Body of pancreas (tissue), 4 donors: ENCODE measurements around the gene MASP2. TPM values are rescaled to one million over a fixed set of nuclear protein-coding genes. Genes with fewer than 3 reads are reported as not detected.
"Not testable (repeated sequence)": the region's sequence is repeated elsewhere in the genome, so short reads cannot be mapped to it uniquely, and the experiment has no call there.

ENCODE experiments used
- ATAC-seq: fragments of 150-250 bp; one replicate; pipeline ENCODE4 v1.9.1; 2016
- DNase-seq, 4 donors: peaks; one replicate each; pipeline ENCODE4 v3.0.0-alpha.2; 2019
- H3K27ac ChIP-seq, 4 donors: fragments of 200-600 bp; sonication (generic); 1 replicate in 3 of 4; 2 replicates in 1 of 4; pipeline versions ENCODE4 v1.5.1 to v1.6.1; 2016 to 2019; ENCODE audit warnings: mild to moderate bottlenecking in 1 of 4, mixed read lengths in 1 of 4, moderate library complexity in 1 of 4
- H3K27me3 ChIP-seq, 2 donors: fragments of 200-600 bp; sonication (generic); one replicate each; pipeline ENCODE4 v1.6.0; 2016; ENCODE audit warnings: mild to moderate bottlenecking in 1 of 2
- H3K36me3 ChIP-seq, 2 donors: fragments of 200-600 bp; sonication (generic); replicated peaks in 1 of 2; 2 replicates each; pipeline ENCODE4 v1.5.1; 2016; ENCODE audit warnings: low read depth in 2 of 2; ENCODE audit not compliant: insufficient read depth in 1 of 2
- H3K4me1 ChIP-seq: fragments of 200-600 bp; sonication (generic); one replicate; pipeline ENCODE4 v1.6.0; 2016
- H3K4me3 ChIP-seq, 2 donors: fragments of 200-600 bp; sonication (generic); 1 replicate in 1 of 2; 2 replicates in 1 of 2; pipeline ENCODE4 v1.5.1; 2016 to 2019
- H3K9me3 ChIP-seq, 3 donors: fragments of 200-600 bp; sonication (generic); 1 replicate in 2 of 3; 2 replicates in 1 of 3; pipeline ENCODE4 v1.5.1; 2016
- CTCF ChIP-seq, 7 experiments: fragments of 450-650 bp in 4 of 7; fragments of 200-600 bp in 3 of 7; sonication (generic) in 3 of 7; IDR thresholded peaks; one replicate each; pipeline ENCODE4 v1.5.1; 2016 to 2019; ENCODE audit warnings: antibody characterized with exemption in 7 of 7
- POLR2A ChIP-seq, 3 donors: fragments of 450-650 bp; IDR thresholded peaks; one replicate each; pipeline ENCODE4 v1.6.1; 2016; ENCODE audit warnings: antibody characterized with exemption in 3 of 3, mild to moderate bottlenecking in 2 of 3
- WGBS, 2 donors: methylation state at CpG; one replicate each; pipeline ENCODE4 v1.1.5; 2017; 5-methylcytosine and 5-hydroxymethylcytosine counted together
- intact Hi-C: fragments of 100-400 bp; cut with DNase I; formaldehyde crosslinking; loops from one replicate; pipeline ENCODE4 v1.15.1; 2023
- total RNA-seq, 2 donors: library from RNA; depleted of rRNA; stranded (reverse); fragments of >200 nt; gene quantifications; one replicate each; pipeline ENCODE4 v1.1.0, GENCODE V29; 2016

The MASP2 gene
- total RNA-seq, 2 donors from 2014 or later: not detected

GRCh38 chr1:11042995-11043874 lies 3.8 kb downstream of the MASP2 start:
- no peak for TF ChIP-seq POLR2A (IDR thresholded peaks at IDR 0.05)
- TF ChIP-seq CTCF (IDR thresholded peaks at IDR 0.05): no peak
- no peak for ATAC-seq
- Histone ChIP-seq H3K27me3 (no peaks in the 10 kb centered on the region), H3K4me3 (no peak overlapping the region), H3K4me1 (no peaks in the 10 kb centered on the region), H3K9me3 (no peaks in the 10 kb centered on the region), H3K27ac (no peak overlapping the region), H3K36me3 (no peaks in the 10 kb centered on the region)
- WGBS, 2 donors: 72 to 81% methylated on average over 17 to 19 of the region's 19 CpGs
- intact Hi-C loops: no loop called here
- no peak for DNase-seq

GRCh38 chr1:11042065-11042464 lies 5.0 kb downstream of the MASP2 start:
- WGBS, 2 donors: 55 to 66% methylated on average over 3 of the region's 3 CpGs
- H3K27ac ChIP-seq: no peak overlapping the region
- TF ChIP-seq POLR2A (IDR thresholded peaks at IDR 0.05) (no peak), CTCF (IDR thresholded peaks at IDR 0.05) (no peak)
- no peaks in the 10 kb centered on the region for H3K36me3 ChIP-seq
- H3K27me3 ChIP-seq: no peaks in the 10 kb centered on the region
- intact Hi-C loops: no loop called here
- ATAC-seq (no peak), DNase-seq (no peak)
- no peaks in the 10 kb centered on the region for H3K9me3 ChIP-seq
- H3K4me3 ChIP-seq: no peak overlapping the region
- no peaks in the 10 kb centered on the region for H3K4me1 ChIP-seq

DNA sequence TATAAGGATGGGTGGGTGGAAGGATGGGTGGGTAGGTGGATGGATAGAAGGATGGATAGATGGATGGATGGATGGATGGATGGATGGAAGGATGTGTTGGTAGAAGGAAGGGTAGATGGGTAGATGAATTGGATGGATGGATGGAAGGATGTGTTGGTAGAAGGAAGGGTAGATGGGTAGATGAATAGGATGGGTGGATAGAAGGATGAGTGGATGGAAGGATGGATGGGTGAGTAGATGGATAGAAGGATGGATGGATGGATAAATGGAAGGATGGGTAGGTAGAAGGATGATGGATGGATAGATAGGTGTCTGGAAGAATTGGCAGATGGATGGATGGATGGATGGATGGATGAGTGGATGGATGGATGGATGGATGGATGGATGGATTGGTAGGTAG lies 6.0 kb downstream of the MASP2 start:
- no peak for TF ChIP-seq POLR2A (IDR thresholded peaks at IDR 0.05)
- no peak for TF ChIP-seq CTCF (IDR thresholded peaks at IDR 0.05)
- ATAC-seq (no peak), DNase-seq (no peak)
- Histone ChIP-seq H3K4me1 (no peaks in the 10 kb centered on the region), H3K9me3 (no peaks in the 10 kb centered on the region), H3K27me3 (no peaks in the 10 kb centered on the region), H3K36me3 (no peaks in the 10 kb centered on the region), H3K27ac (no peak overlapping the region), H3K4me3 (no peak overlapping the region)
- intact Hi-C loops: no loop called here

DNA sequence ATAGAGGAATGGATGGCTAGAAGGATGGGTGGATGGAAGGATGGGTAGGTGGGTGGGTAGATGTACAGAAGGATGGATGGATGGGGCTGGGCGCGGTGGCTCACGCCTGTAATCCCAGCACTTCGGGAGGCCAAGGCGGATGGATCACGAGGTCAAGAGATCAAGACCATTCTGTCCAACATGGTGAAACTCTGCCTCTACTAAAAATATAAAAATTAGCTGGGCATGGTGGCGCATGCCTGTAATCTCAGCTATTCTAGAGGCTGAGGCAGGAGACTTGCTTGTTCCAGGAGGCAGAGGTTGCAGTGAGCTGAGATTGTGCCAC lies 7.0 kb downstream of the MASP2 start:
- H3K27me3 ChIP-seq, ATAC-seq, H3K27ac ChIP-seq, intact Hi-C loops, H3K36me3 ChIP-seq, H3K4me1 ChIP-seq, H3K9me3 ChIP-seq, H3K4me3 ChIP-seq, DNase-seq: not testable (repeated sequence)
- WGBS, 2 donors: 70 to 87% methylated on average over 7 of the region's 7 CpGs

- TF ChIP-seq CTCF (IDR thresholded peaks at IDR 0.05): no peak
- TF ChIP-seq POLR2A (IDR thresholded peaks at IDR 0.05): no peak
- Histone ChIP-seq H3K36me3 (no peaks in the 10 kb centered on the region), H3K4me3 (no peak overlapping the region), H3K4me1 (no peaks in the 10 kb centered on the region), H3K27me3 (no peaks in the 10 kb centered on the region), H3K27ac (no peak overlapping the region), H3K9me3 (no peaks in the 10 kb centered on the region)
- WGBS, 2 donors: 39 to 45% methylated on average over 2 of the region's 2 CpGs
- DNase-seq (no peak), ATAC-seq (no peak)
- intact Hi-C loops: loop anchor here (10.0 kb wide), 1 partner anchor 595 kb away; no protein-coding TSS in a partner anchor
These were observed 7.5 kb downstream of the MASP2 start for GRCh38 chr1:11039351-11040104.
